GM18907 (cell line): ENCODE results near the gene TMED6.

Experiments
- ATAC-seq: cut with Tn5 transposase; IDR thresholded peaks from one replicate; pipeline ENCODE4 v1.9.1; 2021; ENCODE audit warnings: mild to moderate bottlenecking, moderate library complexity; ENCODE audit not compliant: unreplicated experiment

Gene TMED6

DNA sequence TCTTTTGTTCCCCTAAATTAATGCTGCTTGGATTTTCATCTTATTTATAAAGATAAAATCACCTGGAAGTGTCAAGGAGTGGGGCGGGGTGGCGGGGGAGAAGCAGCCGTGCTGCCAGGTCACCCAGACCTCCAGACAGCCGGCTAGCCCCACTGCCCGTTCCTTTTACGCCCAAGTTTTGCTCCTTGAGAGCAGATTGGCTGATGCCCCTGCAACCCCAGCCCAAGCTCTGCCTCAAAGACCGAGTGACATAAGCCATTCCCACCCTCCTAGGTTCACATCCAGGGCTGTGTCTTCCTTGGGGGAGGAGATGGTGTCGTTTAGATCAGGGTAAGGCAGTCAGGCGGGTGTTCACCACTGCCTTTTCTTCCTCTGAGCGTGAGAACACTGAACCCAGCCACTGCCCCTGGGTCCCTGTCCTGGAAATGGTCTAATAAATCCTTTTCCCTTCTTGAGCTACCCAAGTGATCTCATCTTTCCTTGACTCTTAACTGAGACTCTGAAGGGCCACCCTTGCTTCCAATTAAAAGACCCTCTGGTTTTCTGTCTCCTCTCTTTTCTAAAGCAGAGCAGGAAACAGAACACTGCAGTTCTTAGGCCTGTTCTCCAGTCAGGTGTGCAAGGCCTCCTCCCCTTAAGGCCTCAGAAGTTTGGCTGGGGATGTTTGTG is 26.9 kb downstream of the TMED6 start:
- no peak for ATAC-seq

DNA sequence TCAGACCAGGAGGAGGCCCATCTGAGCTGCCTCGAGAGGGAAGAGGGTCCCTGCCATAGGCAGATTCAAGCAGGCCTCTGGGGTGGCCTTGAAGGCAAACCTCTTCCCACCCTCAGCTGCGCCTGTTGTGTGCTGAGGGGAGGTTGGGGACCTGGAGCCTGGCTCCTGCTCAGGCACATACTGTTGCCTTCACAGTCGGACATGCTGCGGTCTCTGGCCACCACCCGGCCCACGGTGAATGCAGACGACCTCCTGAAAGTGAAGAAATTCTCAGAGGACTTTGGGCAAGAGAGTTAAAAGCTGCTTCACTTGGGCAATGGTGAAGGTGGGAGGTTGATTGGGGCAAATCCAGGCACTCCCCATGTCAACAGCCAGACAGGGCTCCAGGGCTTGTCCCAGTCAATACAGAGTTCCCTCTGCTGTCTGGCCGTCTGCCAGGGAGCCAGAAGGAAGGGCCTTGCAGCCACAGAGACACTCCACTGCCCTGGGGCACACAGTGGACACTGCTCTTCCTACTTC is 27.5 kb downstream of the TMED6 start:
- no peak for ATAC-seq

- no peak for ATAC-seq
Measured at GRCh38 chr16:69323415-69323814, 28.2 kb downstream of the TMED6 start.

GRCh38 chr16:69322343-69322742 is 29.2 kb downstream of the TMED6 start:
- no peak for ATAC-seq

GRCh38 chr16:69321080-69321479 is 30.5 kb downstream of the TMED6 start:
- ATAC-seq, result no peak

DNA sequence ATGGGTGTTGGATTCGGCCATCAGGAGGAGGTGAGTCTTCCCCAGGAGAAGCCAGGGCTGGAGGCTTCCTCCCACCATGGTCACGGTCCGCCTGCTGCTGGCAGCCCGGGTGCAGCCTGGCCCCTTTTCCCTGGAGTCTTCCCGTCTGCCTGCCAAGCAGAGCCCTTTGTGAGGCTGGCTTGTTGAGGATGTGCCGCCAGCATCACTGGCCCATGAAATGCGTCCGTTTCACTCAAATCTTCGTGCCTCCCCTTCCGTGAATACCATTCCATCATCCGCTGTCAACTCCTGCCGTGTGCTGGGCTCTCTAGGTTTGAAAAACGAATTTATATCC is 30.9 kb downstream of the TMED6 start:
- ATAC-seq, result no peak

GRCh38 chr16:69319826-69320739 is 31.5 kb downstream of the TMED6 start:
- no peak for ATAC-seq

DNA sequence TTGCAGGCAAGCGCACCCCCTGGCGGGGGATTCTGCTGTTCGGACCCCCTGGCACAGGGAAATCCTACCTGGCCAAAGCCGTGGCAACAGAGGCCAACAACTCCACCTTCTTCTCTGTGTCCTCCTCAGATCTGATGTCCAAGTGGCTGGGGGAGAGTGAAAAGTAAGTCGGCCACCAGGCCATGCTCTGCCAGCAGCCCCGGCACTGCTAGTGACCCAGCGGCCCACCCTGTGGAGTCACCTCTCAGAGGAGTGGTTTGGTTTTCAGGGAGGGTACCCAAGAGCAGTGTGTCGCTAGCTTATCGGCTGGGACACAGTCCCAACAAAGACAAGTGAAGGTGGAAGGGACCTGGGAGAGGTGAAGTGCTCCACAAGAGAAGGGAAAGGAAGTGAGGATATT is 32.2 kb downstream of the TMED6 start:
- no peak for ATAC-seq

- ATAC-seq, result no peak
Measured at GRCh38 chr16:69318911-69319289, 32.7 kb downstream of the TMED6 start.

DNA sequence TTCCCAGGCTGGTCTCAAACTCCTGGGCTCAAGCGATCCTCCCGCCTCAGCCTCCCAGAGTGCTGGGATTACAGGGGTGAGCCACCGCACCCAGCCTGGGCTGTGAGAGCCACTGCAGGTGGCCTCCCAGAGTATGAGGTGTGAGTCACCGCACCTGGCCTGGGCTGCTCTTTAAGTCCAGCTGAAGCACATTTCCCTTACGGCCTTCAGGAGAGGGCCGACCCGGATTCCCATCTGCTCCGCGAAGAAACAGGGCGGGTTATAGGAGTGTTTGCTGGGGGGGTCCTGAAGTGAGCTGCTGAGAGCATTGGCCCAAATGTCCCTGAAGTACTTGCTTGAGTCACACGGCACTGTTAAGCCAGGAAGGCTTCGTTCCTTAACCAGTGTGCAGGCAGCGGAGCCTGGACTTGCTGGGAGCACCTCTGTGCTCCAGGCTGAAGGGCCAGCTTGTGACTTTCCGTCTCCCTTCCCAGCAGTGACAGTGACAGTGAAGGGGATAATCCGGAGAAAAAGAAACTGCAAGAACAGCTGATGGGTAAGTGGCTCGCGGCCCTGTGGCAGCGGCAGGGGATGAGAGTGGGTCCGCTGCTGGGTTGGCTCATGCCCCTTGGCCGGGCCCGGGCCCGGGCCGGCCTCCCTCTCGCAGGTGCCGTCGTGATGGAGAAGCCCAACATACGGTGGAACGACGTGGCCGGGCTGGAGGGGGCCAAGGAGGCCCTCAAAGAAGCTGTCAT is 33.2 kb downstream of the TMED6 start:
- no peak for ATAC-seq

- no peak for ATAC-seq
Measured at GRCh38 chr16:69316595-69317034, 35.0 kb downstream of the TMED6 start.

- ATAC-seq, result no peak
Measured at GRCh38 chr16:69315486-69316311, 35.9 kb downstream of the TMED6 start.

- ATAC-seq, result no peak
Measured at GRCh38 chr16:69314534-69314933, 37.1 kb downstream of the TMED6 start.

- no peak for ATAC-seq
Measured at GRCh38 chr16:69313469-69313868, 38.1 kb downstream of the TMED6 start.

- ATAC-seq, result peak; percentile 59
Measured at GRCh38 chr16:69311533-69312387, 39.8 kb downstream of the TMED6 start.

DNA sequence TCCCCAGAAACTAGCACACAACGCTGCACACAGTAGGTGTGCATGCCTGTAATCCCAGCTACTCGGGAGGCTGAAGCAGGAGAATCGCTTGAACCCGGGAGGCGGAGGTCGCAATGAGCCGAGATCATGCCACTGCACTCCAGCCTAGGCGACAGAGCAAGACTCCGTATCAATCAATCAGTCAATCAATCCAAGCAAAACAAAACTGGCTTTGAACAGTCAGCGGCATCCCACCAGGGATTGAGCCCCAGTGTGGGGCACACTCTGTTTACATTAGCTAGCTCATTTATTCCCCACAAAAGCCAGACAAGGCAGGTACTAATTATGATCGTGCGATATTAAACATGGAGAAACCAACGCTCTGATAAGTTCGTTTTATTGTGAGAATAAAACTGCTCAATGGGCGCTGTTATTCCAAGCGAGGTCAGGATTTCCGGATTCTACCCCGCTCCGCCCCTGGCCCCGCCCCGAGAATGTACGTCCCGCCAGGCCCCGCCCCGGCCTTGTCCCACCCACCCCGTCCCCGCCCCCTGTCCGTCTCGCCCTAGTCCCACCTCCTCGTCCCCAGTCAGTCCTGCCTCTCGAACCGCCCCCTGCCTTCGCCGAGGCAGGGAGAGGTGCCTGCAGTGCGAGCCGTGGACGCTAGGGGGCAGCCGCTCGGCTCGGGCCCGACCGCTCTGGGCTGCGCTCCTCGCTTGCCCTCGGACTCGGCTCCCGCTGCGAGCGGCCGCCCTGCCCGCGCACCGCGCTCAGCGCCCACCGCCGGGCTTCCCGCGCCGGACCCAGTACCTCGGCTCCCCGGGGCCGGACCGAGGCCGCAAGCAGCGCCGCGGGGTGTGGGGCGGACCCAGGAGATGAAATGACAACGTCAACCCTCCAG is 40.7 kb downstream of the TMED6 start, which contains the start of gene VPS4A:
VPS4A (plus strand) TSS at position 698 of the 880 bp plus-strand sequence; CDS start at position 860, 162 bp downstream.
- ATAC-seq, result peak; percentile 94

GRCh38 chr16:69309316-69309715 is 42.3 kb downstream of the TMED6 start:
- ATAC-seq, result no peak

DNA sequence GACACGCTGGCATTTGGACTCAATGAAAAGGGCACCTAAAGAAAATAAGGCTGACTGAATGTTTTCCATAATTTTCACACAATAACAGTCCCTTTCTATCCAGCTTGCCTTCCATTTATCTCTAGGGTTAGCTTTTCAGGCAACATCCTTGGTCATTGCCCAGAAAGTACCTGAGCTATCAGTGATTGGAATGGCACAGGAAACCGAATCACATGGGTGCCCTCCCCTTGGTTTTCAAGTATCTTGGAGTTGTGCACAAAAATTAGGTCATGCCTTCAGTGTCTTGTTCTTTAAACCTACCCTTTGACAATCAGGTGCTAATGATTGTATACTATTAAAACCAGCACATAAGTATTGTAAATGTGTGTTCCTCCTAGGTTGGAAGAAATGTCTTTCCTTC is 43.7 kb downstream of the TMED6 start:
- no peak for ATAC-seq

- no peak for ATAC-seq
Measured at GRCh38 chr16:69307091-69307490, 44.5 kb downstream of the TMED6 start.
